Activated naive CD4-positive, alpha-beta T cell treated with Interleukin-2 at 50 U/mL for 16 hours (primary cell): ENCODE measurements around the gene ZCCHC8.
A peak's percentile ranks its signal among the peaks of the same experiment; 100 is the strongest.

Source experiments
- DNase-seq: peaks from one replicate; pipeline ENCODE4 v3.0.0-alpha.2; 2020

The ZCCHC8 gene

GRCh38 chr12:122422730-122423257 is 77.9 kb downstream of the ZCCHC8 start:
- DNase-seq = peak; percentile 49

- DNase-seq = peak; percentile 65
Measured at GRCh38 chr12:122421821-122422729, 78.7 kb downstream of the ZCCHC8 start, which contains the start of gene CLIP1. CLIP1 (minus strand) TSS chr12:122422669; CDS start chr12:122380452, 42,217 bp downstream.
